GM15510 (cell line): ENCODE data around the gene TSC22D1.

Experiments
- POLR2A ChIP-seq: IDR thresholded peaks from 3 replicates; pipeline ENCODE4 v1.6.1; 2011; ENCODE audit warnings: borderline replicate concordance; ENCODE audit not compliant: insufficient read length; ENCODE audit errors: extremely low read depth

Gene TSC22D1

GRCh38 chr13:44400736-44401135 lies 175.4 kb downstream of the TSC22D1 start:
- no peak for TF ChIP-seq POLR2A

DNA sequence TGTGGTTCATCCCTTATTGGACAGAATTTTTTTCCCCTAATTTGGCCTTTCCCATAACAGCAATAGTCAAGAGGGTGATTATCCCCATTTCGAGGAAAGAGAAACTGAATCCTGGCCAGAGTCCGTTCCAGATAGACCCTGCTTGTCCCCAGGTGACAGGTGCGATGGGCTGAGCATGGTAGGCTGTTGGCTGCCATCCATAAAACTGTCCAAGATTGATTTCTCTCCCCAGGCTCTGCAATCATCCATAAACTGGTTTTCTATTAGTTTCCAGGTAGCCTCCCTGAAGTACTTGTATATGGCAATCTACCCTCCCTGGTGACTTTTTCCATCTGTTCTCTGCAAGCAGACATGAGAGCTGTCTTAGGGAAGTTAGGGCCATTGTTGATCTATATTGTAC lies 177.1 kb downstream of the TSC22D1 start:
- TF ChIP-seq POLR2A: no peak

GRCh38 chr13:44398606-44399005 lies 177.5 kb downstream of the TSC22D1 start:
- TF ChIP-seq POLR2A: no peak

GRCh38 chr13:44397766-44398223 lies 178.3 kb downstream of the TSC22D1 start:
- TF ChIP-seq POLR2A: no peak

- no peak for TF ChIP-seq POLR2A
These were observed 179.2 kb downstream of the TSC22D1 start for GRCh38 chr13:44396701-44397580.

DNA sequence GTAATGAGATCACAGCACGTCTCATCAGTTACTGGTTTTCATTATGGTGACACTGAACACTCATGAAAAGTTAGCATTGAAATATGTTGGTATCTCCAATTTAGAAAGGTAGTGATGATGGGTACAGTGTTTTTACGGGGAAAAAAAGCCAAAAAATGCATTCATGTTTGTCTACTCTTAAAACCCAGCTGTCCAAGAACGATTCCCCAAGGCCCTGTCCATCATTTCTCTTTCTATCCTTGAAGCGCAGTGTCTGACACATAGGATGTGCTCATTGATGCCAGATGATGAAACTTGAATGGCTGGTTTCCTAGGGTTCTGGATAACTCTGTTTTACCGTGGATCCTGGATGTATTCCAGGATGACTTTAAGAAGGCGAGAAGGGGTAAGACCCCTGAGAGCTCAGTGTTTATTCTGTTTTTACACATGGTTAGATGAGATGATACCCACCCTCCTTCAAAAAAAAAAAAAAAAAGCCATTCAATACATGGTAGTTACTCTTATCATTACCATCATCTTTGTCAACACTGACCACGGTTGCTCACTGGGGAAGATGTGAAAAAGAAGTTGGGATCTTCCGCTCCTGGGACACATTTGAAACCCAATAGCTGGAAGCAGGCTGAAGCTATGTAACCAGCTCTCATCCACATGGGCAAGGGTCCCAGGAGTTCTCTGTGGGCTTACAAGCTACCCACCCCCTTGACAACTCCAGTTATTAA lies 180.0 kb downstream of the TSC22D1 start:
- no peak for TF ChIP-seq POLR2A

- TF ChIP-seq POLR2A: no peak
These were observed 181.5 kb downstream of the TSC22D1 start for GRCh38 chr13:44394658-44395057.

- no peak for TF ChIP-seq POLR2A
These were observed 182.7 kb downstream of the TSC22D1 start for GRCh38 chr13:44393391-44393790.

DNA sequence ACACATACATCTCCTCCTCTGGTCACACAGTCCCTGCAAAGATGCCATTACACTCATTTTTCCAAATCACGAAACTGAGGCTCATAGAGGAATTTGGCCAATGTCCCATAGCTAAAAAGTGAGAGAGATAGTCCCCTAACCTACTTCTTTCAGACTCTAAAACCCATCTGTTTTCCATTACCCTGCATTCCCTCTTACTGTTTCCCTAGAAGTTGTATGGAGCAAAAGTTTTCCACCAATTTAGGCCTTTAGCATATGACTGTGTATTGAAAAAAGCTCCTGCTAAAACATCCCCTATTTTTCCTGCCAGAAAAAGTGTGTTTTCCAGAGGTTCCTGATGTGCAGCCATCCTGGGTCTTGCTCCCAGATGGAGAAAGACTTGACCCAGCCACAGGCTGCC lies 186.3 kb downstream of the TSC22D1 start:
- TF ChIP-seq POLR2A: no peak

GRCh38 chr13:44389060-44389666 lies 187.0 kb downstream of the TSC22D1 start:
- TF ChIP-seq POLR2A: no peak

DNA sequence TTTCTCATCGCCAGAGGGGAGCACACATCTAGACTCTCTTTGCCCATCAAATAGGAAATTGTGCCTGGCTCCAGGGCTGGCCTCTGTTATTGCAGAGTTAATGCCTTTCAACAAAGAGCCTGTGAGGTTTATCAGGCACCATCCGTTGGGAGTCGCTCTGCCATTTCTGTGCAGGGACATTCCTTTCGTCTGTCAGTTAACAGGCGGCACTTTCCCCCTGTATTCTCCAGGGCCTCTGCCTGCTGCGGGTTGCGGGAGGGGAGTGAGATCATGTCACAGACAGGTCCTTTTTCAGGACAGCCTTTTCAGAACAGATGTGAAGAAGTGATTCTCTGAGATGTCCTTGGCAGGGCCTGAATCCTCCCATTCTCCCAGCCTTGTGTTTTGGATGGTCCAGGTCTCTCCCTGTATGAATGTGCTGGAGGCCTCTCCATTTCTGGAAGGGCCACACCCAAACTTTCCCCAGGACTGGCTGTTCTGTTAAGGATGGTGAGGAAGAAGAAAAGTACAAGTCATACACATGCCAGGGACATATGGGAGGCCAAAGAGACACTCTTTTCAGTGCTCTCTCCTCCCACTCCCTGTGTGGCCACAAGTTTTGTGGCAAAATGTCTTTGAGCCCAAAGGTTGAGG lies 187.6 kb downstream of the TSC22D1 start:
- TF ChIP-seq POLR2A: no peak

GRCh38 chr13:44386913-44387556 lies 189.1 kb downstream of the TSC22D1 start:
- no peak for TF ChIP-seq POLR2A

- TF ChIP-seq POLR2A: no peak
These were observed 190.3 kb downstream of the TSC22D1 start for GRCh38 chr13:44385847-44386246.

DNA sequence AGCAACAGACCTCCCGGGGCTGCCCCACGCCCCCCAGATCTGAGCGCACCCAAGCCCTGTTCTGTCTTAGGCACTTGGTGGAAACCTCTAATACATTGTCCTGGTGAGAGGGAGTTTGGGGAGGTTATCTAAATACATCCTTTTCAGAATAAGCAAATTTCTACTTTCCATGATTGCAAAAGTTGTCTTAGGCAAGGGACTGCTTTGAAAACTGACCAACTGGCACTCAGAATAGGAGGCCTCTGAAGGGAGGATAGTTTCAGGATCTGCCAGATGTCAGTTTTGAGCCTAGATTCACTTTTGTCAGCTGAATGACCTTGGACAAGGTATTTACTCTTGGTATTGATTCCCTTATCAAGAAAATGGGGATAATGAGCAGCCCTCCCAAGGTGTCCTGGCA lies 190.7 kb downstream of the TSC22D1 start:
- TF ChIP-seq POLR2A: no peak
